Neural crest cell (in vitro differentiated cells): ENCODE results near the gene WDR45. TPM values are rescaled to one million over a fixed set of nuclear protein-coding genes. Genes with fewer than 3 reads are reported as not detected.

Experiments
- DNase-seq: peaks from one replicate; pipeline ENCODE4 v3.0.0; 2021; ENCODE audit warnings: low read depth, mixed read lengths, low spot score
- H3K27ac Mint-ChIP-seq: one replicate; pipeline ENCODE4 v1.8.0; 2021; ENCODE audit warnings: mild to moderate bottlenecking, mixed read lengths; ENCODE audit not compliant: unreplicated experiment
- H3K27me3 Mint-ChIP-seq: 2 replicates; pipeline ENCODE4 v1.8.0; 2021; ENCODE audit warnings: low read depth, mild to moderate bottlenecking, mixed read lengths
- H3K36me3 Mint-ChIP-seq: 2 replicates; pipeline ENCODE4 v1.8.0; 2021; ENCODE audit warnings: low read depth, mild to moderate bottlenecking, mixed read lengths
- H3K4me1 Mint-ChIP-seq: 2 replicates; pipeline ENCODE4 v1.8.0; 2021; ENCODE audit warnings: mixed read lengths
- H3K4me3 Mint-ChIP-seq: one replicate; pipeline ENCODE4 v1.8.0; 2021; ENCODE audit warnings: mild to moderate bottlenecking, mixed read lengths
- H3K9me3 Mint-ChIP-seq: 2 replicates; pipeline ENCODE4 v1.8.0; 2021; ENCODE audit warnings: mixed read lengths
- total RNA-seq: library from RNA; stranded (reverse); gene quantifications from 2 replicates; pipeline ENCODE4 v1.2.1, GENCODE V29; 2021
- TF ChIP-seq, protein P1 (sequence below): fragments of 200-600 bp; sonication (generic); conservative IDR thresholded peaks from 2 replicates; pipeline ENCODE4 v1.5.0; 2021; ENCODE audit warnings: antibody characterized with exemption, mild to moderate bottlenecking

WDR45 gene
- total RNA-seq, 1 donor from 2014 or later, result 29.0 TPM

DNA sequence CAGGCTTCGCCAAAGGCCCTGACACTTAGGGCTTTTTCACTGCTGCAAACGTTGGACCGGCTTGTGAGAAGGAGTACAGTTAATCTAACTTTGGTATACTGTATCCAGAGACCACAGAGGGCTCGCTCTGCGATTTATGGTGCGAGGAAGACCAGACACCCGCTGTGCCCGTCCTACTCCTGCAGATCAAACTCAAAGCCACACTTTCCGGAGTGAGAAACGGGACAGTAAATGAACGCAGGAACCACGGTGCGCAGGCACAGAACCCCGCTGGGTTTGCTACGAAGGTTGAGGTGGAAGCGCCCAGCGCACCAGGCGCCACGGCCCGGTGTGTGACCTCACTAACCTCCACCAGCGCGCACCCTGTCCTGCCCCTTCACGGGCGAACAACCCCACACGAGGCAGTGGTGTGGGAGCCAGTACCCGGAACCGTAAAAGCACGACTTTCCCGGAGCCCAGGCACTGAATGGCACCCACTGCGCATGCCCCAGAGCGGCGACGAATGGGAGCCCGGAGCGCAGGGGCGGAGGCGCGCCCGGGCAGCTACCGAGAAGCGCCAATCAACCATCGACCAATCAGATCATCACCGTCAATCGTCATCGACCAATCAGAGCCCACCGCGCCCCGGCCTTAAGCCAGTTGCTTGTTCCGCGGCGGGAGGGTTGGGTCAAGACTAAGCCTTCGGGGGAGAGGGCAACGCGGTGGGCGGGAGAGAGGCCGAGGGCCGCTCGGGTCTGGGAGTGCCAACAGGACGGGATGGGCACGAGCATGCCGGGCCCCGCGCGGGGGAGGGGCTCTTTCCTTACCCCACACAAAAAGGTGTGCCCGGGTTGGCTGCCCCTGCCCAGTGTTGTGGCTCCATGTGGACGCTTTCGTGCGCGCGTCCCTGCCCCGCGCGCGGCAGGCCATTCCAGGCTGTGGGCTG is 21.3 kb upstream of the WDR45 start:
- Mint-ChIP-seq H3K4me1 (no peaks in the 10 kb centered on the region), H3K27ac (no peak overlapping the region), H3K36me3 (no peaks in the 10 kb centered on the region), H3K4me3 (peak overlapping the region; percentile 90), H3K9me3 (no peaks in the 10 kb centered on the region), H3K27me3 (no peaks in the 10 kb centered on the region)
- DNase-seq, result peak; percentile 73
- TF ChIP-seq, protein P1, sequence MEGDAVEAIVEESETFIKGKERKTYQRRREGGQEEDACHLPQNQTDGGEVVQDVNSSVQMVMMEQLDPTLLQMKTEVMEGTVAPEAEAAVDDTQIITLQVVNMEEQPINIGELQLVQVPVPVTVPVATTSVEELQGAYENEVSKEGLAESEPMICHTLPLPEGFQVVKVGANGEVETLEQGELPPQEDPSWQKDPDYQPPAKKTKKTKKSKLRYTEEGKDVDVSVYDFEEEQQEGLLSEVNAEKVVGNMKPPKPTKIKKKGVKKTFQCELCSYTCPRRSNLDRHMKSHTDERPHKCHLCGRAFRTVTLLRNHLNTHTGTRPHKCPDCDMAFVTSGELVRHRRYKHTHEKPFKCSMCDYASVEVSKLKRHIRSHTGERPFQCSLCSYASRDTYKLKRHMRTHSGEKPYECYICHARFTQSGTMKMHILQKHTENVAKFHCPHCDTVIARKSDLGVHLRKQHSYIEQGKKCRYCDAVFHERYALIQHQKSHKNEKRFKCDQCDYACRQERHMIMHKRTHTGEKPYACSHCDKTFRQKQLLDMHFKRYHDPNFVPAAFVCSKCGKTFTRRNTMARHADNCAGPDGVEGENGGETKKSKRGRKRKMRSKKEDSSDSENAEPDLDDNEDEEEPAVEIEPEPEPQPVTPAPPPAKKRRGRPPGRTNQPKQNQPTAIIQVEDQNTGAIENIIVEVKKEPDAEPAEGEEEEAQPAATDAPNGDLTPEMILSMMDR, result no peak

DNA sequence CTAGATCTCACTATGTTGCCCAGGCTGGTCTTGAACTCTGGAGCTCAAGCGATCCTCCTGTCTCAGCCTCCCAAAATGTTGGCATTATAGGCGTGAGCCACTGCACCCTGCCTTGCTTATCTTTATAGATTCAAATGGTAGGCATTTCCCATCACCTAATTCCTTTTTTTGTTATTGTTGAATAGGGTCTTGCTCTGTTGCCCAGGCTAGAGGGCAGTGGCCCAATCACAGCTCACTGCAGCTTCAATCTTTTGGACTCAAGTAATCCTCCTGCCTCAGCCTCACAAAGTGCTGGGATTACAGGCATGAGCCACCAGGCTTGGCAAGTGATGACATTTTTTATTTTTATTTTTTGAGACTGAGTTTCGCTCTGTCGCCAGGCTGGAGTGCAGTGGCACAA is 16.7 kb upstream of the WDR45 start:
- H3K4me1 Mint-ChIP-seq, result no peaks in the 10 kb centered on the region
- TF ChIP-seq, protein P1, result no peak
- no peak overlapping the region for H3K27ac Mint-ChIP-seq
- no peaks in the 10 kb centered on the region for H3K27me3 Mint-ChIP-seq
- H3K4me3 Mint-ChIP-seq, result no peak overlapping the region
- no peaks in the 10 kb centered on the region for H3K9me3 Mint-ChIP-seq
- DNase-seq, result no peak
- no peaks in the 10 kb centered on the region for H3K36me3 Mint-ChIP-seq

DNA sequence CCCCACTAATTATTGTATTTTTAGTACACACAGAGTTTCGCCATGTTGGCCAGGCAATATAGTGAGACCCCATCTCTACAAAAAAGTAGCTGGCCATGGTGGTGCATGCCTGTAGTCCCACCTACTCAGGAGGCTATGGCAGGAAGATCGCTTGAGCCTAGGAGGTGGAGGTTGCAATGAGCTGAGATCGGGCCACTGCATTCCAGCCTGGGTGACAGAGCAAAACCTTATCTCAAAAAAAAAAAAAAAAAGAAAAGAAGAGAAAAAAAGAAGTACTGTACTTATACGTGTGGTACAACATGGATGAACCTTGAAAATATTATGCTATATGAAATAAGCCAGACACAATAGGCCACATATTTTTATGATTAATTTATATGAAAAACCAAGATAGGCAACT is 9.9 kb upstream of the WDR45 start:
- Mint-ChIP-seq H3K36me3 (peaks cover 3% of the 10 kb centered on the region), H3K4me3 (no peak overlapping the region), H3K27me3 (no peaks in the 10 kb centered on the region), H3K27ac (no peak overlapping the region), H3K9me3 (no peaks in the 10 kb centered on the region), H3K4me1 (no peaks in the 10 kb centered on the region)
- TF ChIP-seq, protein P1, result no peak
- no peak for DNase-seq

DNA sequence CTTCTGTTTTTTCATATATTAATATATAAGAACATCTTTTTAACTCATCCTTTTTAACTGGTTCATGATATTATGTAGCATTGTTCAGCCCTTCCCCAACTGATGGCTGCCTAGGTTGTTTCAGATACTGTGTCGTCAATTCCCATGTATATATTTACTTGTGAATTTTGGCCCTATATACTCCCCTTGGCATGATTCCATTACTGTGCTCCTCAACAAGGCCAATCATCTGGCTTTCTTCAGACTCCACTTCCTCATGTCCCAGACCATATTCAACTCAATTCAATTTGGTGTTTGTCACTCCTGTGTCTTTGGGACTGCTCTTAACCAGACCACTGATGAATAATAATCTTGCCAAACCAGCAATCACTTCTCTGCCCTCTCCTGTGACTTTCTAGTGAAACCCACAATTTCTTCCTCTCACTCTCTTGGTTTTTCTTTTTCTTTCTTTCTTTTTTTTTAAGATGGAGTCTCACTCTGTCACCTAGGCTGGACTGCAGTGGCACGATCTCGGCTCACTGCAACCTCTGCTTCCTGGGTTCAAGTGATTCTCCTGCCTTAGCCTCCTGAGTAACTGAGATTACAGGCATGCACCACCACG is 2.7 kb upstream of the WDR45 start:
- Mint-ChIP-seq H3K9me3 (no peaks in the 10 kb centered on the region), H3K4me1 (peaks cover 9% of the 10 kb centered on the region), H3K36me3 (peaks cover 7% of the 10 kb centered on the region), H3K4me3 (peak overlapping the region; percentile 44), H3K27ac (no peak overlapping the region), H3K27me3 (no peaks in the 10 kb centered on the region)
- DNase-seq, result no peak
- TF ChIP-seq, protein P1, result no peak

DNA sequence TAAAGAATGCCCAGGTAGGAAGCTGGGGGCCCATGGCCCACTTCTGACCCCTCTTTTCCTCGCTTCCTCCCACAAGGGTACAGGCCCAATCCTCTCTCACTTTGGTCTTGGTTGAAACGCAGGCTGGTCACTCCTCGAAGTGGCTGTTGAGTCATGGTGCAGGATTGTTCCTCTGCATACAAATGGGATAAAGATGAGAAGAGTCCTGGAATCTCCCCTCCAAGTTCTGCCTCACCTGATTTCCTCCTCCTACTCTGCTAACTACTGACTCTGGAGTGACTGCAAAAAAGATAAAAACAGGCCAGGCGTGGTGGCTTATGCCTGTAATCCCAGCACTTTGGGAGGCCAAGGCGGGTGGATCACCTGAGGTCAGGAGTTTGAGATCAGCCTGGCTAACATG is 1.7 kb downstream of the WDR45 start:
- no peak for DNase-seq
- Mint-ChIP-seq H3K9me3 (no peaks in the 10 kb centered on the region), H3K36me3 (peaks cover 9% of the 10 kb centered on the region), H3K4me1 (peaks cover 19% of the 10 kb centered on the region), H3K27me3 (no peaks in the 10 kb centered on the region), H3K4me3 (no peak overlapping the region), H3K27ac (no peak overlapping the region)
- TF ChIP-seq, protein P1, result no peak
